ENCODE data around the gene CERS4. TPM values are rescaled to one million over a fixed set of nuclear protein-coding genes. Genes with fewer than 3 reads are reported as not detected.
"Not testable (repeated sequence)": the region's sequence is repeated elsewhere in the genome, so short reads cannot be mapped to it uniquely, and the experiment has no call there.

Gene CERS4
- total RNA-seq, 2 donors from 2014 or later, result 12.2 to 22.1 TPM

DNA sequence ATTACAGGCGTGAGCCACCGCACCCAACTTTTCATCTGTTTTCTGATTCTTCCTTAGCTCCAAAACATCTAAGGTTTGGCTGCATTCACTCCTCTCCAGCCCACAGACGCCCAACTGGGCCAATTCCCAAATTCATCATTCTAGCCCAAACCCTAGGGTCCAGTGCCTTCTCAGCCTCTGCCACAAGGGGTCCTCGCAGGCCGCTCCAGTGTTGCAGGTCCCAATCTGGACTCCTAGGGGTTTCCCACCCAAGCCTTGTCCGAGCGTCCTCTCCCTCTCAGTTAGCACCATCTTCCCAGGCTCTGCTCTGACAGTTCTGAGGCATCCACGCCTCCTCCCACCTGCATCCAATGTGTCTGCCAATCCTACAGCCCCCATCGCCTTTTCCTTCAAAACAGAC lies 82.2 kb downstream of the CERS4 start:
- H3K36me3 Mint-ChIP-seq (ENCODE audit: low read depth); H3K27ac Mint-ChIP-seq; H3K9me3 ChIP-seq (ENCODE audit: control insufficient read depth, low read length, poor library complexity, severe bottlenecking); H3K4me1 Mint-ChIP-seq; H3K27me3 Mint-ChIP-seq; H3K4me3 Mint-ChIP-seq; DNase-seq: not testable (repeated sequence)
- peak; percentile 69 for ATAC-seq

DNA sequence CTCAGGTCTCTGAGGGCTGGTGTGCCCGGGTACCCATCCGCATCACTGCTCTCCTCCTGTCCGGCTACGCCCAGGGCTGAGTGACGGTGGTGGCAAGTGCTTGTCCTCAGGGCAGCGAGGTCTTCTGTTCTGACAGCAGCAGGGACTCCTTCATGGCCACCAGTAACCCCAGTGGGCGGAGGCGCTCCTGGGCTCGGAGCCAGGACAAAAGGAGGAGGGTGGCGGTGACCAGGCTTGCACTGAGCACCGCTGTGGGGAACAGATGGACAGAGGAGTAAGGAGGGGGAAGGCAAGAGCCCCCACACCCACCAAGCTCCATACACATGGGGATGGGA lies 93.2 kb downstream of the CERS4 start:
- H3K27ac Mint-ChIP-seq, result no peak overlapping the region
- no peak overlapping the region for H3K4me3 Mint-ChIP-seq
- DNase-seq (no peak), ATAC-seq (no peak)
- H3K9me3 ChIP-seq (ENCODE audit: control insufficient read depth, low read length, poor library complexity, severe bottlenecking), result no peaks in the 10 kb centered on the region
- no peaks in the 10 kb centered on the region for H3K27me3 Mint-ChIP-seq
- H3K36me3 Mint-ChIP-seq (ENCODE audit: low read depth), result no peaks in the 10 kb centered on the region
- H3K4me1 Mint-ChIP-seq, result peaks cover 15% of the 10 kb centered on the region

DNA sequence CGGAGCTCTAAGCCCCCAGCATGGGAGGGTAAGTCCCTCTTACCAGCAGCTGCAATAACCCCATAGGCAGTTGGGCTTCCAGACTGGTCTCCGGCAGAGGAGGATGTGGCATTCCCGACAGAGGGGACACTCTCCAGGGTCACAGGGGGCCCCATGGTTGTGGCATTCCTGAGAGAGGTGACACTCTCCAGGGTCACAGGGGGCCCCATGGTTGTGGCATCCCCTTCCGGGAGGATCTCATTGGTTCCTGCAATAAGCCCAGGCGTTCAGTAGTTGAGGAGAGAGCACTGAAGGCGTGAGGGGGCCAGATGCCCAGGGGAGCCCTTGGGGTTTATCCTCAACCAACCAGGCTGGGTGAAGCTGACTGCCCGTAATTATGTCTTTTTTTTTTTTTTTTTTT lies 93.6 kb downstream of the CERS4 start:
- H3K36me3 Mint-ChIP-seq (ENCODE audit: low read depth), result no peaks in the 10 kb centered on the region
- no peak for DNase-seq
- H3K4me3 Mint-ChIP-seq, result no peak overlapping the region
- no peaks in the 10 kb centered on the region for H3K9me3 ChIP-seq (ENCODE audit: control insufficient read depth, low read length, poor library complexity, severe bottlenecking)
- no peaks in the 10 kb centered on the region for H3K27me3 Mint-ChIP-seq
- no peak overlapping the region for H3K27ac Mint-ChIP-seq
- peaks cover 19% of the 10 kb centered on the region for H3K4me1 Mint-ChIP-seq
- no peak for ATAC-seq

DNA sequence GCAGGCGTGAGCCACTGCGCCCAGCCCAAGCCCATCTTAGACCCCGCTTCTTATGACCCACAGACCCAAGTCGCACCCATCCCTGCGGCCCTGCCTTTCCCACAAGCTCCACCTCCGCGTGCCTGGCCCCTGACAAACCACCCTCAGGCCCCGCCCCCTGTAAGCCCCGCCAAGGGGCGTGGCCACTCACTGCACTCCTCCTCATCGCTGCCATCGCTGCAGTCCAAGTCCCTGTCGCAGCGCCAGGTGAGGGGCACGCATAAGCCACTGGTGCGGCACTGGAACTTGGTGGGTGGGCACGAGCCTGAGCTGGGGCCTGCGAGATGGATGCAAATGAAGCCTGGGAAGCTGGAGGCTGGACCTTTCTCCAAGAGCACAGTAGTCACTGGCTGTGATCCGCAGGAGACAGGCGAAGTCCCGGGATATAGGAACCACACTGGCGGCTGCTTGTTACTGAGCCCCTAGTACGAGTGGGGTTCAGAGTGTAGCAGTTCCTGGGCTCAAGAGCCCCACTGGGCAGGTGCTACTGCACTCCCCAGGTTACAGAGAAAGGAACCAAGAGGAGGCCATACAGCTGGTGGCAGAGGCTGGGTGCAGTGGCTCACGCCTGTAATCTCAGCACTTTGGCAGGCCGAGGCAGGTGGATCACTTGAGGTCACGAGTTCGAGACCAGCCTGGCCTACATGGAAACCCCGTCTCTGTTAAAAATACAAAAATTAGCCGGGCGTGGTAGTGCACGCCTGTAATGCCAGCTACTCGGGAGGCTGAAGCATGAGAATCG lies 95.9 kb downstream of the CERS4 start:
- H3K27ac Mint-ChIP-seq, result no peak overlapping the region
- peak in 2 of 3 donors; percentile 4 to 26 for DNase-seq
- peak overlapping the region; percentile 52 for H3K4me3 Mint-ChIP-seq
- H3K4me1 Mint-ChIP-seq, result peaks cover 27% of the 10 kb centered on the region
- ATAC-seq, result no peak
- no peaks in the 10 kb centered on the region for H3K27me3 Mint-ChIP-seq
- H3K9me3 ChIP-seq (ENCODE audit: control insufficient read depth, low read length, poor library complexity, severe bottlenecking), result no peaks in the 10 kb centered on the region
- H3K36me3 Mint-ChIP-seq (ENCODE audit: low read depth), result peaks cover 2% of the 10 kb centered on the region

DNA sequence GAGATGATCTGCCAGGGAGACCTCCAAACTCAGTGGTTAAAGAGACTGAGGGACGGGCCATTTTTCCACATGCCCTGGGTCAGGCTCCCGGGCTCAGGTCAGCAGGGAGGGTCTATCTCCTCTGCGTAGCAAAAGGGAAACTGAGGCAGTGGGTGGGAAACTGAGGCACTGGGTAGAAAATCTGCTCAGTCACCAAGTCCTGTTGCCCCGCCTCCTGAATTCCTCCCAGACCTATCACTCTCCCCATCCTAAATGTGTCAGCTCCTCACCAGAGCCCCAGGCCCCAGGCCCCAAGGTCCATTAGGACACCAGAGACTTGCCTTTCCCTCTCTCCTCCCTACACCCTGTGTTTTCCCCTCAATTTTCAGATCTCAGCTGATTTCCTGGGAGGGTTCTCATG lies 96.6 kb downstream of the CERS4 start:
- H3K27ac Mint-ChIP-seq, result peak overlapping the region; percentile 89
- H3K4me3 Mint-ChIP-seq, result no peak overlapping the region
- H3K27me3 Mint-ChIP-seq, result no peaks in the 10 kb centered on the region
- no peaks in the 10 kb centered on the region for H3K9me3 ChIP-seq (ENCODE audit: control insufficient read depth, low read length, poor library complexity, severe bottlenecking)
- peaks cover 27% of the 10 kb centered on the region for H3K4me1 Mint-ChIP-seq
- DNase-seq (peak in 1 of 3 donors; percentile 2), ATAC-seq (no peak)
- H3K36me3 Mint-ChIP-seq (ENCODE audit: low read depth), result peaks cover 2% of the 10 kb centered on the region

DNA sequence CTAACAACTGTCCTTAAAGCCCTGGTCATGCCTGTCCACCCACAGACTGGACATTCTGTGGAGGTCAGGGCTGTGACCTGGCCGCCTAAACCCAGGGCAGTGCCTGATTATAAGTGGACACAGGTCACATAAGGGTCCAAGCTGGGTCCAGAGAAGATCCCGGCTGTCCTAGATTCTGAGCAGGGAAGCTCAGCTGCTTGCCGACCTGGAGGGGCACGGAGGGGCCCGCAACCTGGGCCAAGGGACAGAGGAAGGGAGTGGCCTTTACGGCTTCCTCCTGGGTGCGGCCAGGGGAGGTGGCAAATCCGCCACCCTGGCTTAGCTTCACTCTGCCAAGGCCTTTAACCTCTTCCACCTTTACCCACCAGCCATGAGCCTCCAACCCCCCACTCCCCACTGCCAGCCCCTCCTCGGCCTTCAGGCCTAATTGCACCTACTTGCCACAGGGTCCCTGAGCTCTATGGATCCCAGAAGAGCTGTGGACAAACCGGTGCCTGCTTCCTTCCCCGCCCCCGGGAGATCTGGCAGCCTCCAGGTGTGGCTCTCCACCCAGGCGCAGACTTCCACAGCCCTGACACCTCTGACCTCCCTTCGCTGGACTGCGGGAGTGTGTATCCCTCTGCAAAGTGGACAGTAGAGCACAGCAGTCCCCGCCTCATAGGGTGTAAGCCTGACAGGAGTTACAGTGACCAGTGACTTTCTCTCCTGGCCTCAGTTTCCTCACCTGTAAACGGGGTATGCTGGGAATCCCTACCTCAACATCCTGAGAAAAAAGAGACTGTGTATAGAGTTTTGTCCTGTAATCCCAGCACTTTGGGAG lies 97.3 kb downstream of the CERS4 start:
- Mint-ChIP-seq H3K27ac (peak overlapping the region; percentile 89), H3K4me3 (peak overlapping the region; percentile 93), H3K27me3 (no peaks in the 10 kb centered on the region), H3K36me3 (ENCODE audit: low read depth) (peaks cover 2% of the 10 kb centered on the region), H3K4me1 (peaks cover 27% of the 10 kb centered on the region)
- no peaks in the 10 kb centered on the region for H3K9me3 ChIP-seq (ENCODE audit: control insufficient read depth, low read length, poor library complexity, severe bottlenecking)
- ATAC-seq, result no peak
- peak in 1 of 3 donors; percentile 2 for DNase-seq

DNA sequence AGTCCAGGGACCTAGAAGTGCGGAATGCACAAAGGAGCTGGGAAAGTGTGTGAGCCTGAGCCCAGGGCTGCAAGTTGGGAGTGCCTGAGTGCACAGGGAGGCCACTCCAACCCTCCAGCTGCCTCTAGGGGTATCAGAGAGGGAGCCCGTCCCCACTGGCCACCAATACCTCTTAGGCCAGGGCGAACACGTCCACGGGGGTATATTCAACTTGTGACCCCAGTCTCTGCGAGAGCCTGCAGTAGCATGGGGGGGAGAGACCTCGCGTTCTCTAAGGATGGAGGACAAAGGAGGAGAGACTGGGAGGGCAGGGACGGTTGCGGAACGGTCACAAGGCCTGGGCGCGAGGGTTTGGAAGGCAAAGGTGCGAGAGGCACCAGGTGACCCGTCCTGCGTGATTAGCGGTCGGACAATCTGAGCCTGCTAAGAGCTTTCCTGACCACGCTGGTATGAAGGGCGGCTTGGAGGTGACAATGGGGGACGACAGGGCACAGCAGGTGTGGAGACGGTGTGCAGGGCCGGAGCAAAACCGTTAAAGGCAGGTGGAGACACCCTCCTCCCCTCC lies 98.3 kb downstream of the CERS4 start:
- ATAC-seq, result no peak
- no peak for DNase-seq
- H3K36me3 Mint-ChIP-seq (ENCODE audit: low read depth), result peaks cover 2% of the 10 kb centered on the region

DNA sequence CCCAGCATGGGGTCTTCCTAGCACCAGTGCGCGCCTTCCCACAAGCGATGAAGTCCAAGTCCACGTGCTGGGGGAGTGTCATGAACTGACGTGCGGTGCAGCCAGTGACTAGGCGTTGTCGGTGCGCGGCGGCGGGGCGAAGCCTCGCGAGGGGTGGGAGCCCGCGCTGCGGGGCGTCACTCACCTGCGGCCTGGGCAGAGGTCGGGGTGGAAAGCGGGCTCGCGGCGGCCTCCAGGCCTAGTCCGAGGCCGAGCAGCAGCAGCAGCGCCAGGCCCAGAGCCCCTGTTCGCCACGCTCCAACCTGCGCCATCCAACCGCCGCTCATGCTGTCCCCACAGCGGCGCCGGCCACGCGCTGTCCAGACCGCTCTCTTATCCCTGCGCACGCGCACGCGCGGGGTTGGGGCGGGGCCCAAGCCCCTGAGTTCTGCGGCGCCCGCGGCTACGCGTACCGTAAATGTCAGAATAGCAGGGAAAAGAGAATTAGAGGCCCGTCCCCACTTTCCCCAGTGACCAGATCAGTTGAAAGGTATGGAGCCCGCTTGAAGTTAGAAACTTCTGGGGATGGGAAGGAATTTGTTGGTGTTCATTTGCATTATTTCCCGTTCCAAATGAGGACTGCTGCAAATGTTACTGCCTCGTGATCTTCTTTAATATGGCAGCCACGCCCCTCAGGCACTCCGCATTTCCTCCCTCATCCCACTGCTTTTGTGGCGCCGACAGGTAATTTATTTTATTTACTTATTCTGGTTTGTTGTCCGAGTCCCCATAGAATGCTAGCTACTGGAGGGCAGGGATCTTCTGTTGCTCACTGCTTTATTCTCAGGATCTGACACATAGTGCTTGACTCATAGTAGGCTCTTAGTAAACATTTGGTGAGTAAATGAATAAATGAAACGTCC lies 99.0 kb downstream of the CERS4 start, which contains the start of gene CD320:
TSS of gene CD320 (minus strand) at position 394 of the 902 bp plus-strand sequence. CDS start at position 326, 68 bp downstream.
- Mint-ChIP-seq H3K4me1 (peaks cover 27% of the 10 kb centered on the region), H3K27me3 (no peaks in the 10 kb centered on the region), H3K27ac (peak within 1 kb of the TSS; percentile 89), H3K36me3 (ENCODE audit: low read depth) (peaks cover 2% of the 10 kb centered on the region), H3K4me3 (peak within 1 kb of the TSS; percentile 93)
- ATAC-seq (peak; percentile 95), DNase-seq (peak; percentile 73 to 79 (median 78))
- no peaks in the 10 kb centered on the region for H3K9me3 ChIP-seq (ENCODE audit: control insufficient read depth, low read length, poor library complexity, severe bottlenecking)

More for the DNA sequence above, 98.3 kb downstream of the CERS4 start:
- Mint-ChIP-seq H3K27ac (peak overlapping the region; percentile 89), H3K27me3 (no peaks in the 10 kb centered on the region), H3K4me3 (peak overlapping the region; percentile 93), H3K4me1 (peaks cover 27% of the 10 kb centered on the region)
- H3K9me3 ChIP-seq (ENCODE audit: control insufficient read depth, low read length, poor library complexity, severe bottlenecking), result no peaks in the 10 kb centered on the region

DNA sequence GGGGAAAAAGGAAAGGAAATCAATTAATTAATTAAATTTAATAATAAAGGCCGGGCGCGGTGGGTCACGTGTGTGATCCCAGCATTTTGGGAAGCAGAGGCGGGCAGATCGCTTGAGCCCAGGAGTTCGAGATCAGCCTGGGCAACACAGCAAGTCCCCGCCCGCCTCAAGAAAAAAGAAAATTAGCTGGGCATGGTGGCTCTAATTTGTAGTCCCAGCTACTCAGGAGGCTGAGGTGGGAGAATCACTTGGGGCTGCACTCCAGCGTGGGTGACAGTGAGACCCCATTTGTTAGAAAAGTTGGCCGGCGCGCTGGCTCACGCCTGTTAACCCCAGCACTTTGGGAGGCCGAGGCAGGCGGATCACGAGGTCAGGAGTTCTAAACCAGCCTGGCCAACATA lies 99.7 kb downstream of the CERS4 start:
- DNase-seq, result no peak
- Mint-ChIP-seq H3K4me3 (peak overlapping the region; percentile 93), H3K27ac (peak overlapping the region; percentile 89), H3K4me1 (peaks cover 27% of the 10 kb centered on the region), H3K36me3 (ENCODE audit: low read depth) (peaks cover 2% of the 10 kb centered on the region), H3K27me3 (no peaks in the 10 kb centered on the region)
- no peak for ATAC-seq
- no peaks in the 10 kb centered on the region for H3K9me3 ChIP-seq (ENCODE audit: control insufficient read depth, low read length, poor library complexity, severe bottlenecking)

DNA sequence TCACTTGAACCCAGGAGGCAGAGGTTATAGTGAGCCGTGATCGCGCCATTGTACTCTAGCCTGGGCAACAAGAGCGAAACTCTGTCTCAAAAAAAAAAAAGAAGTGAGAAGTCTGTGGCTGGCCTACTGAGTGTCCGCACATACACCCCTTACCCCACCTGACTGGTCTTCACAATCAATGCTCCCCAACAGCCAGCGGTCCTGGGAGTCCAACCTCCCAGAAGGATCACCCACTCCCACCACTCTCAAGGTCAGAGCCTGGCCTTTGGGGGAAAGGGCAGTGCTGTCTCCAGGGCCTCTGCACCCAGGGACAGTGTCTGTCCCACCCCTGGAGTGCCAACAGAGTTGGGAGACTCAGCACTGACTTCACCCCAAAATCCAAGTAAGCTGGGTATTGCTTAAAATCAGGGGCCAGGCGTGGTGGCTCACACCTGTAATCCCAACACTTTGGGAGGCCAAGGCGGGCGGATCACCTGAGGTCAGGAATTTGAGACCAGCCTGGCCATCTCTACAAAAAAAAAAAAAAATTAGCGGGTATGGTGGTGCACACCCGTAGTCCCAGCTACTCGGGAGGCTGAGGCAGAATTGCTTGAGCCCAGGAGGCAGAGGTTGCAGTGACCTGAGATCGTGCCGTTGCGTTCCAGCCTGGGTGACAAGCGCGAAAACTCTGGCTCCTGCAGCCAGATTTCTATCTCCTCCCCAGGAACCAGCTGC lies 101.3 kb downstream of the CERS4 start:
- DNase-seq (no peak), ATAC-seq (no peak)
- Mint-ChIP-seq H3K4me3 (no peak overlapping the region), H3K27ac (no peak overlapping the region), H3K36me3 (ENCODE audit: low read depth) (peaks cover 2% of the 10 kb centered on the region), H3K27me3 (no peaks in the 10 kb centered on the region), H3K4me1 (peaks cover 26% of the 10 kb centered on the region)
- no peaks in the 10 kb centered on the region for H3K9me3 ChIP-seq (ENCODE audit: control insufficient read depth, low read length, poor library complexity, severe bottlenecking)

DNA sequence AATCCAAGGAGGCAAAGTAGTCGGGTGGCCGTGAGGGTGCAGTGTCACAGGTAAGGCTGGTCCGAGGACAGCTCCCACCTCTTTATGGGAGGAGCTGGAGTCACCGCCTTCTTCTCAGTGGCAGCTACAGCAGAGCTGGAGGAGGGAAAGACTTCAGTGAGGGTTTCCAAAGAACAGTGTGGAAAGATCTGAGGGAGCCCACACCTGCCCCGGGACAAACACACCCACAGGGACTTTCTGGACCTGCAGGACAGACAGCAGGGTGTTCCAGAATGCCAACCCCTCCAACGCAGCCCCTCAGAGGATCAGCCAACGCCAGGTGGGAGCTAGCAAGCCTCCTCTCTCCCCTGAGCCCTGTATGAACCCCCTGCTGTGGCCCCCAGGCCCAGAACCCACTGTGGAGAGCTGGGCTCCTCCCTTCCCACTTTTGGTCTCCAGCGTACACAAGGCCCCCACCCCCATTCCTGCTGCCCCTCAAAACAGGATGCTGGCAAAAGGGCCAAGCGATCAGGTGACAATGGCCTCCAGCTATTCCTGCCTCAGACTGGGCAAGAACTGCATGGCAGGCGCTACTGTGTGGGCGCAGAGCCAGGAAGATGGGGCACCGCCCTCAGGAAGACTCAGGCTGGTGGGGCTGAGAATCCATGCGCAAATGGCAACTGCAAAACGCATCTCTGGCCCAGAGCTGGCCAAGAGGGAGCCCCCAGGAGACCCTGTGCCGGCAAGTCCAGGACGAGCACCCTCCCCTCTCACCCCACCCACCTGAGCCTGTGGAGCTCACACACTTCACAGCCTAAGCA lies 102.5 kb downstream of the CERS4 start:
- Mint-ChIP-seq H3K4me1 (peaks cover 17% of the 10 kb centered on the region), H3K4me3 (no peak overlapping the region), H3K27ac (no peak overlapping the region), H3K36me3 (ENCODE audit: low read depth) (peaks cover 2% of the 10 kb centered on the region), H3K27me3 (no peaks in the 10 kb centered on the region)
- ATAC-seq (no peak), DNase-seq (no peak)
- no peaks in the 10 kb centered on the region for H3K9me3 ChIP-seq (ENCODE audit: control insufficient read depth, low read length, poor library complexity, severe bottlenecking)

All from T-helper 17 cell (primary cell).